ENCODE results near the gene HCN4. TPM values are rescaled to one million over a fixed set of nuclear protein-coding genes. Genes with fewer than 3 reads are reported as not detected.

Gene HCN4
- total and polyA plus RNA-seq, 2 experiments from 2014 or later, result 2.4 to 10.6 TPM

GRCh38 chr15:73341886-73342600 is 26.7 kb downstream of the HCN4 start:
- Histone ChIP-seq H3K27me3 (ENCODE audit: insufficient read depth) (no peaks in the 10 kb centered on the region), H3F3A (replicated peaks; ENCODE audit: low read depth) (no peaks in the 10 kb centered on the region), H3K4me2 (no peak overlapping the region), H2AFZ (no peak overlapping the region), H3K4me1 (ENCODE audit: insufficient read depth) (no peaks in the 10 kb centered on the region), H3K9me2 (ENCODE audit: insufficient read depth) (no peaks in the 10 kb centered on the region), H3K27ac (ENCODE audit: low read depth) (no peak overlapping the region), H3K79me2 (replicated peaks; ENCODE audit: insufficient read depth) (peaks cover 6% of the 10 kb centered on the region; the same call in 1 of the 2 replicates), H3K4me3 (no peak overlapping the region), H3K36me3 (ENCODE audit: insufficient read depth) (0 out of 2 replicates have a peak, but pooled peaks cover 9% of the 10 kb centered on the region), H4K20me1 (replicated peaks; ENCODE audit: insufficient read depth) (peaks cover 22% of the 10 kb centered on the region)
- peaks cover under 1% of the 10 kb centered on the region; the same call in 1 of the 3 replicates for H3K4me1 Mint-ChIP-seq
- no peak overlapping the region for H3K27ac Mint-ChIP-seq
- DNase-seq (ENCODE audit: low spot score) (no peak), ATAC-seq (no peak)
- peaks cover 16% of the 10 kb centered on the region for H3K36me3 Mint-ChIP-seq (ENCODE audit: low read depth)
- TF ChIP-seq POLR2AphosphoS5 (IDR thresholded peaks at IDR 0.05; ENCODE audit: low read depth) (no peak), STAT1 (IDR thresholded peaks at IDR 0.05; ENCODE audit: unreplicated experiment) (no peak), ZNF331 (CRISPR knock-in tag; IDR thresholded peaks at IDR 0.05; ENCODE audit: low read depth) (no peak), NANOG (IDR thresholded peaks at IDR 0.05; ENCODE audit: borderline replicate concordance) (no peak), EZH2phosphoT487 (IDR thresholded peaks at IDR 0.05; ENCODE audit: unreplicated experiment) (no peak), EZH2 (IDR thresholded peaks at IDR 0.05; ENCODE audit: low read depth, unreplicated experiment) (no peak), CTCF (conservative IDR thresholded peaks at IDR 0.05; ENCODE audit: low read depth in 2 of 2) (no peak)
- H3K9me3 Mint-ChIP-seq, result no peaks in the 10 kb centered on the region
- H3K27me3 Mint-ChIP-seq (ENCODE audit: insufficient read depth, low read depth, poor library complexity), result peaks cover 2% of the 10 kb centered on the region
- no peak overlapping the region for H3K4me3 Mint-ChIP-seq

GRCh38 chr15:73340502-73341192 is 28.1 kb downstream of the HCN4 start:
- ATAC-seq, result no peak

More at GRCh38 chr15:73340502-73341192, 28.1 kb downstream of the HCN4 start:
- Histone ChIP-seq H3K36me3 (ENCODE audit: insufficient read depth) (0 out of 2 replicates have a peak, but pooled peaks cover 9% of the 10 kb centered on the region), H3K4me1 (ENCODE audit: insufficient read depth) (no peaks in the 10 kb centered on the region), H3F3A (replicated peaks; ENCODE audit: low read depth) (no peaks in the 10 kb centered on the region), H3K4me2 (no peak overlapping the region), H3K27ac (ENCODE audit: low read depth) (no peak overlapping the region), H3K79me2 (replicated peaks; ENCODE audit: insufficient read depth) (no peaks in the 10 kb centered on the region; the same call in 1 of the 2 replicates), H3K9me2 (ENCODE audit: insufficient read depth) (no peaks in the 10 kb centered on the region), H3K27me3 (ENCODE audit: insufficient read depth) (no peaks in the 10 kb centered on the region), H3K4me3 (no peak overlapping the region), H4K20me1 (replicated peaks; ENCODE audit: insufficient read depth) (peaks cover 9% of the 10 kb centered on the region), H2AFZ (no peak overlapping the region)
- DNase-seq (ENCODE audit: low spot score), result no peak
- Mint-ChIP-seq H3K9me3 (no peaks in the 10 kb centered on the region), H3K4me1 (no peaks in the 10 kb centered on the region; the same call in 2 of the 3 replicates), H3K27ac (no peak overlapping the region), H3K36me3 (ENCODE audit: low read depth) (peaks cover 16% of the 10 kb centered on the region), H3K4me3 (no peak overlapping the region), H3K27me3 (ENCODE audit: insufficient read depth, low read depth, poor library complexity) (peaks cover 2% of the 10 kb centered on the region)
- TF ChIP-seq EZH2phosphoT487 (IDR thresholded peaks at IDR 0.05; ENCODE audit: unreplicated experiment), result no peak
- TF ChIP-seq, protein P1, sequence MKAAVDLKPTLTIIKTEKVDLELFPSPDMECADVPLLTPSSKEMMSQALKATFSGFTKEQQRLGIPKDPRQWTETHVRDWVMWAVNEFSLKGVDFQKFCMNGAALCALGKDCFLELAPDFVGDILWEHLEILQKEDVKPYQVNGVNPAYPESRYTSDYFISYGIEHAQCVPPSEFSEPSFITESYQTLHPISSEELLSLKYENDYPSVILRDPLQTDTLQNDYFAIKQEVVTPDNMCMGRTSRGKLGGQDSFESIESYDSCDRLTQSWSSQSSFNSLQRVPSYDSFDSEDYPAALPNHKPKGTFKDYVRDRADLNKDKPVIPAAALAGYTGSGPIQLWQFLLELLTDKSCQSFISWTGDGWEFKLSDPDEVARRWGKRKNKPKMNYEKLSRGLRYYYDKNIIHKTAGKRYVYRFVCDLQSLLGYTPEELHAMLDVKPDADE (IDR thresholded peaks at IDR 0.05), result no peak
- TF ChIP-seq NANOG (IDR thresholded peaks at IDR 0.05; ENCODE audit: borderline replicate concordance), result no peak
- TF ChIP-seq, protein P2, sequence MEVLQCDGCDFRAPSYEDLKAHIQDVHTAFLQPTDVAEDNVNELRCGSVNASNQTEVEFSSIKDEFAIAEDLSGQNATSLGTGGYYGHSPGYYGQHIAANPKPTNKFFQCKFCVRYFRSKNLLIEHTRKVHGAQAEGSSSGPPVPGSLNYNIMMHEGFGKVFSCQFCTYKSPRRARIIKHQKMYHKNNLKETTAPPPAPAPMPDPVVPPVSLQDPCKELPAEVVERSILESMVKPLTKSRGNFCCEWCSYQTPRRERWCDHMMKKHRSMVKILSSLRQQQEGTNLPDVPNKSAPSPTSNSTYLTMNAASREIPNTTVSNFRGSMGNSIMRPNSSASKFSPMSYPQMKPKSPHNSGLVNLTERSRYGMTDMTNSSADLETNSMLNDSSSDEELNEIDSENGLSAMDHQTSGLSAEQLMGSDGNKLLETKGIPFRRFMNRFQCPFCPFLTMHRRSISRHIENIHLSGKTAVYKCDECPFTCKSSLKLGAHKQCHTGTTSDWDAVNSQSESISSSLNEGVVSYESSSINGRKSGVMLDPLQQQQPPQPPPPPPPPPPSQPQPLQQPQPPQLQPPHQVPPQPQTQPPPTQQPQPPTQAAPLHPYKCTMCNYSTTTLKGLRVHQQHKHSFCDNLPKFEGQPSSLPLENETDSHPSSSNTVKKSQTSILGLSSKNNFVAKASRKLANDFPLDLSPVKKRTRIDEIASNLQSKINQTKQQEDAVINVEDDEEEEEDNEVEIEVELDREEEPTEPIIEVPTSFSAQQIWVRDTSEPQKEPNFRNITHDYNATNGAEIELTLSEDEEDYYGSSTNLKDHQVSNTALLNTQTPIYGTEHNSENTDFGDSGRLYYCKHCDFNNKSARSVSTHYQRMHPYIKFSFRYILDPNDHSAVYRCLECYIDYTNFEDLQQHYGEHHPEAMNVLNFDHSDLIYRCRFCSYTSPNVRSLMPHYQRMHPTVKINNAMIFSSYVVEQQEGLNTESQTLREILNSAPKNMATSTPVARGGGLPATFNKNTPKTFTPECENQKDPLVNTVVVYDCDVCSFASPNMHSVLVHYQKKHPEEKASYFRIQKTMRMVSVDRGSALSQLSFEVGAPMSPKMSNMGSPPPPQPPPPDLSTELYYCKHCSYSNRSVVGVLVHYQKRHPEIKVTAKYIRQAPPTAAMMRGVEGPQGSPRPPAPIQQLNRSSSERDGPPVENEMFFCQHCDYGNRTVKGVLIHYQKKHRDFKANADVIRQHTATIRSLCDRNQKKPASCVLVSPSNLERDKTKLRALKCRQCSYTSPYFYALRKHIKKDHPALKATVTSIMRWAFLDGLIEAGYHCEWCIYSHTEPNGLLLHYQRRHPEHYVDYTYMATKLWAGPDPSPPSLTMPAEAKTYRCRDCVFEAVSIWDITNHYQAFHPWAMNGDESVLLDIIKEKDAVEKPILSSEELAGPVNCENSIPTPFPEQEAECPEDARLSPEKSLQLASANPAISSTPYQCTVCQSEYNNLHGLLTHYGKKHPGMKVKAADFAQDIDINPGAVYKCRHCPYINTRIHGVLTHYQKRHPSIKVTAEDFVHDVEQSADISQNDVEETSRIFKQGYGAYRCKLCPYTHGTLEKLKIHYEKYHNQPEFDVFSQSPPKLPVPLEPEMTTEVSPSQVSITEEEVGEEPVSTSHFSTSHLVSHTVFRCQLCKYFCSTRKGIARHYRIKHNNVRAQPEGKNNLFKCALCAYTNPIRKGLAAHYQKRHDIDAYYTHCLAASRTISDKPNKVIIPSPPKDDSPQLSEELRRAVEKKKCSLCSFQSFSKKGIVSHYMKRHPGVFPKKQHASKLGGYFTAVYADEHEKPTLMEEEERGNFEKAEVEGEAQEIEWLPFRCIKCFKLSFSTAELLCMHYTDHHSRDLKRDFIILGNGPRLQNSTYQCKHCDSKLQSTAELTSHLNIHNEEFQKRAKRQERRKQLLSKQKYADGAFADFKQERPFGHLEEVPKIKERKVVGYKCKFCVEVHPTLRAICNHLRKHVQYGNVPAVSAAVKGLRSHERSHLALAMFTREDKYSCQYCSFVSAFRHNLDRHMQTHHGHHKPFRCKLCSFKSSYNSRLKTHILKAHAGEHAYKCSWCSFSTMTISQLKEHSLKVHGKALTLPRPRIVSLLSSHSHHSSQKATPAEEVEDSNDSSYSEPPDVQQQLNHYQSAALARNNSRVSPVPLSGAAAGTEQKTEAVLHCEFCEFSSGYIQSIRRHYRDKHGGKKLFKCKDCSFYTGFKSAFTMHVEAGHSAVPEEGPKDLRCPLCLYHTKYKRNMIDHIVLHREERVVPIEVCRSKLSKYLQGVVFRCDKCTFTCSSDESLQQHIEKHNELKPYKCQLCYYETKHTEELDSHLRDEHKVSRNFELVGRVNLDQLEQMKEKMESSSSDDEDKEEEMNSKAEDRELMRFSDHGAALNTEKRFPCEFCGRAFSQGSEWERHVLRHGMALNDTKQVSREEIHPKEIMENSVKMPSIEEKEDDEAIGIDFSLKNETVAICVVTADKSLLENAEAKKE (CRISPR knock-in tag; IDR thresholded peaks at IDR 0.05), result no peak

Measured in GM23338 (cell line).